NCI-H1930 (cell line): ENCODE measurements around the gene S100A11.
A peak's percentile ranks its signal among the peaks of the same experiment; 100 is the strongest.

Source experiments
- DNase-seq, 2 experiments: peaks; one replicate each; lab custom pipeline; 2025; lab: John Stamatoyannopoulos, UW

The S100A11 gene

GRCh38 chr1:152001631-152002584, 34.9 kb downstream of the S100A11 start:
- peak; percentile 53 to 56 for DNase-seq

- no peak for DNase-seq
Measured at GRCh38 chr1:152000964-152001630, 35.7 kb downstream of the S100A11 start.

GRCh38 chr1:151998611-151999362, 38.0 kb downstream of the S100A11 start:
- no peak for DNase-seq

GRCh38 chr1:151997284-151997570, 39.6 kb downstream of the S100A11 start:
- no peak for DNase-seq

GRCh38 chr1:151995774-151996173, 41.0 kb downstream of the S100A11 start:
- DNase-seq: no peak

- DNase-seq: no peak
Measured at GRCh38 chr1:151994956-151995355, 41.8 kb downstream of the S100A11 start.

GRCh38 chr1:151993734-151994496, 42.9 kb downstream of the S100A11 start, which contains the start of gene S100A10:
S100A10 (minus strand) TSS chr1:151993859; CDS start chr1:151986230, 7,629 bp downstream.
- peak; percentile 17 to 22 for DNase-seq

GRCh38 chr1:151993084-151993733, 43.6 kb downstream of the S100A11 start:
- no peak for DNase-seq

GRCh38 chr1:151992303-151993083, 44.3 kb downstream of the S100A11 start:
- DNase-seq: no peak

- DNase-seq: no peak
Measured at GRCh38 chr1:151991663-151992302, 45.0 kb downstream of the S100A11 start.

GRCh38 chr1:151990856-151991198, 46.0 kb downstream of the S100A11 start:
- no peak for DNase-seq

- no peak for DNase-seq
Measured at GRCh38 chr1:151990058-151990855, 46.5 kb downstream of the S100A11 start.

- no peak for DNase-seq
Measured at GRCh38 chr1:151989211-151989862, 47.5 kb downstream of the S100A11 start.

- DNase-seq: no peak
Measured at GRCh38 chr1:151988405-151988923, 48.3 kb downstream of the S100A11 start.

- DNase-seq: no peak
Measured at GRCh38 chr1:151986501-151987190, 50.2 kb downstream of the S100A11 start.

GRCh38 chr1:151985768-151986167, 51.0 kb downstream of the S100A11 start:
- DNase-seq: no peak

GRCh38 chr1:151985270-151985669, 51.5 kb downstream of the S100A11 start:
- no peak for DNase-seq
